GM18505 (cell line): ENCODE results near the gene MRM2.

Source experiments
- ATAC-seq: cut with Tn5 transposase; IDR thresholded peaks from one replicate; pipeline ENCODE4 v1.9.1; 2021; ENCODE audit not compliant: unreplicated experiment
- POLR2A ChIP-seq: IDR thresholded peaks from 4 replicates; pipeline ENCODE4 v1.6.1; 2011; ENCODE audit warnings: borderline replicate concordance; ENCODE audit not compliant: insufficient read depth, insufficient read length; ENCODE audit errors: extremely low read depth

Gene MRM2

GRCh38 chr7:2220030-2220429 is 22.0 kb downstream of the MRM2 start:
- no peak for TF ChIP-seq POLR2A
- no peak for ATAC-seq

- no peak for ATAC-seq
- no peak for TF ChIP-seq POLR2A
Observed at GRCh38 chr7:2219606-2220005, 22.4 kb downstream of the MRM2 start.

GRCh38 chr7:2219136-2219535 is 22.9 kb downstream of the MRM2 start:
- TF ChIP-seq POLR2A, result no peak
- no peak for ATAC-seq

GRCh38 chr7:2218444-2218785 is 23.6 kb downstream of the MRM2 start:
- no peak for TF ChIP-seq POLR2A
- ATAC-seq, result no peak

GRCh38 chr7:2217716-2218443 is 24.1 kb downstream of the MRM2 start:
- no peak for ATAC-seq

DNA sequence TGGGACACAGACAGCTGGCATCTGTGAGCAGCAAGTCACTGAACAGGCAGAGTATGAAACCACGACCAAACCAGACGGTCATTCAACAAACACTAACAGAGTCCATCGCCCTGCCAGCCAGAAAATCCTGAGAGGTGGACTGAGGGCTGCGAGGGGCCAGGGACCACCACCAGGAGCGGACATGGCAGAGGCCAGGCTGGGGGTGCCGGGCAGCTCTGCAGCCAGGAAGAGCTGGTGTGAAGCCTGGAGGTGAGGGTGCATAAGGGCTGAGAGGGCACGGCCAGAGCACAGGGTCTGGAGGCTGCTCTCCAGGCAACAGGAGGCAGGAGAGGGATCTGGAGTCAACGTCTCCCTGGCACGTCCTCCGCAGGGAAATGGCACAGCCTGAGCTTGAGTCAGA is 24.8 kb downstream of the MRM2 start:
- no peak for TF ChIP-seq POLR2A
- ATAC-seq, result no peak

More at GRCh38 chr7:2217716-2218443, 24.1 kb downstream of the MRM2 start:
- TF ChIP-seq POLR2A, result no peak

GRCh38 chr7:2215851-2216250 is 26.2 kb downstream of the MRM2 start:
- no peak for TF ChIP-seq POLR2A
- ATAC-seq, result no peak

DNA sequence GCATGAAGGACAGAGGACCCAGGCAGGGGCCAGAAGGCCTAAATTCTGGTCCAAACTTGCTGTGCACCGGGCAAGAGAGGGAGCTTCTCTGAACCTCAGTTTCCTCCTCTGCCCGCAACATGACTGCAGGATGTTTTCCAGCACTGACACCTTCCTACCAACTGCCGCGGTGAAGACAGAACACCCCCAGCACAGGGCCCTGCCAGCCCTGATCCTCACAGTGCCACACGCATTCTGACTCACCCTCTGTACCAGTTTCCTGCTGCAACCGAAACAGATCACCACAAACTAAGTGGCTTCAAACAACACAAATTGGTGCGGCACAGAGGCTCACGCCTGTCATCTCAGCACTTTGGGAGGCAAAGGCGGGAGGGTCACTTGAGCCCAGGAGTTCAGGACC is 27.4 kb downstream of the MRM2 start:
- TF ChIP-seq POLR2A, result no peak
- no peak for ATAC-seq

DNA sequence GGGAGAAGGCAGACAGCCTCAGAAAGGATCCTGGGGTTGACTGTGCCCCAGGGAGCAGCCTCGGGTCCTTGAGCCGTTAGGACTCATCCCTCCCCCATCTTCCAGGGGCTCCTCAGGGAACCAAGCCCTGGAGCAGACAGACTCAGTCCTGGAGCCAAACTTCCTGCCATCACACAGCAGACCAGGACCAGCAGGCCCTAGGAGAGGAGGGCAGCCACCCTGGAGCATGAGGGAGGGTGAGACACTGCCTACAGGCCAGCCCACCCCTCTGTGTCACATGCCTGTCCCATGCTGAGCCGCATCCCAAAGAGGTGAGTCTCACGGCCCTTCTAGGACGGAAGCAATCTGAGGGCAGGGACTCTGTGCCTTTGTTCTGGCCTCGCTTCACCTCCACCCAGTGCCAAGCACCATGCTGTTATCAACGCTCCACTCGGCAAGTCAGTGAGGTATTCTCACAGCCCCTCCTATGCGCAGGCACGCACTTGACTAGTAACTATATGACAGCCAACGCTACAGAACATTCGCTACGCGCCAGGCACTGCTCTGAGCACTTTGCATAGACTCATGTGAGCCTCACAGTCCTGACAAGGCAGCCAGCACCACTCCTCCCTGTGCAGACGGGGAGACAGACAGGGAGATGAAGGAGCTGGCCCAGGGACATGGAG is 28.3 kb downstream of the MRM2 start:
- ATAC-seq, result no peak
- TF ChIP-seq POLR2A, result no peak

- no peak for ATAC-seq
- TF ChIP-seq POLR2A, result no peak
Observed at GRCh38 chr7:2212906-2213305, 29.1 kb downstream of the MRM2 start.

DNA sequence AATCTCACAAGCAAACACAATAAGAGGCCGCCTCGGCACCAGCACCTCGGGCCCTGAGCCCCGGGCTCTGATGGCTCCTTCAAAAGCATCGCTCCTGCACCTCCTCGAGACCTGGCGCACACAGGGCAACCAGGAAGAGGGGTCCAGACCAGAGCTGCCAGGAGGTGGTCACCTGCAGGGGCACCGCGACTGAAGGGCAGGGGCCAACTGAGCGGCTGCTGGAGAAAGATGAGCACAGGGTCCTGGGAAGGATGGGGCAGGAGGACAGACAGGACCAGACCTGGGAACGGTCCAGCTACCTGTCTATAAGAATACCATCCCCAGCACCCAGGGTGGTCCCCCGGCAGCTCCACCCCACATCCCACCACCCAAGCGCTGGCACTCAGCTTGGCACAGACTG is 30.1 kb downstream of the MRM2 start:
- TF ChIP-seq POLR2A, result no peak
- ATAC-seq, result no peak

GRCh38 chr7:2211259-2211880 is 30.6 kb downstream of the MRM2 start:
- ATAC-seq, result no peak

GRCh38 chr7:2210551-2211258 is 31.3 kb downstream of the MRM2 start:
- no peak for TF ChIP-seq POLR2A
- ATAC-seq, result no peak

More at GRCh38 chr7:2211259-2211880, 30.6 kb downstream of the MRM2 start:
- TF ChIP-seq POLR2A, result no peak
